ENCODE measurements around the gene TRPV4. TPM values are rescaled to one million over a fixed set of nuclear protein-coding genes. Genes with fewer than 3 reads are reported as not detected.

TRPV4 gene
- total and polyA plus RNA-seq, 9 of the 15 experiments (the other 6 are each of a cell fraction or from before 2014, with no cell fraction given), result 0.13 TPM; not detected in 8

DNA sequence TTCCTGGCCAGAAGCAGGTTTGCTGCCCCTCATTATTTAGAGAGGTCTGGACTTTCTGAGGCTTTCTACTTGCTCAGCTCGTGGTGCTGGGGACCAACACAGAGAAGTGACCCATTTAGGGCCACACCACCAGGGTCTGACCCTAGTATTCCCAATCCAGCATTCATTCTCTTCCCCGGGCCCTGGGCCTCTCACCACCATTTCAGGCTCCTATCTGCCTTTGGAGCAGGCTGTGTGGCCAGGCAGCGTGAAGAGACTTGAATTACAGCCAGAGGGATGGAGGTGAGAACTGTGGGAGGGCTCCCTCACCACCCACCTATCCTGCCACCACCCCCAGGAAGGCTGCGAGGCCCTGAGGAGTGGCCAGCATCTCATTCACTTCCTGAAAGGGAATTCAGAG, 95.0 kb downstream of the TRPV4 start (continued):
- no peak for TF ChIP-seq NKRF (IDR thresholded peaks at IDR 0.05; ENCODE audit: borderline replicate concordance)
- no peak for TF ChIP-seq NUFIP1 (IDR thresholded peaks at IDR 0.05; ENCODE audit: partially characterized antibody)
- TF ChIP-seq, protein P1, sequence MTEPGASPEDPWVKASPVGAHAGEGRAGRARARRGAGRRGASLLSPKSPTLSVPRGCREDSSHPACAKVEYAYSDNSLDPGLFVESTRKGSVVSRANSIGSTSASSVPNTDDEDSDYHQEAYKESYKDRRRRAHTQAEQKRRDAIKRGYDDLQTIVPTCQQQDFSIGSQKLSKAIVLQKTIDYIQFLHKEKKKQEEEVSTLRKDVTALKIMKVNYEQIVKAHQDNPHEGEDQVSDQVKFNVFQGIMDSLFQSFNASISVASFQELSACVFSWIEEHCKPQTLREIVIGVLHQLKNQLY (CRISPR knock-in tag; conservative IDR thresholded peaks at IDR 0.05), result no peak
- no peak for TF ChIP-seq ZNF318 (IDR thresholded peaks at IDR 0.05; ENCODE audit: borderline replicate concordance in 1 of 2, low read depth in 1 of 2)
- TF ChIP-seq ESRRB (CRISPR knock-in tag; IDR thresholded peaks at IDR 0.05; ENCODE audit: borderline replicate concordance), result no peak
- no peak for TF ChIP-seq NCOA4 (IDR thresholded peaks at IDR 0.05; ENCODE audit: partially characterized antibody)
- TF ChIP-seq, protein P2, sequence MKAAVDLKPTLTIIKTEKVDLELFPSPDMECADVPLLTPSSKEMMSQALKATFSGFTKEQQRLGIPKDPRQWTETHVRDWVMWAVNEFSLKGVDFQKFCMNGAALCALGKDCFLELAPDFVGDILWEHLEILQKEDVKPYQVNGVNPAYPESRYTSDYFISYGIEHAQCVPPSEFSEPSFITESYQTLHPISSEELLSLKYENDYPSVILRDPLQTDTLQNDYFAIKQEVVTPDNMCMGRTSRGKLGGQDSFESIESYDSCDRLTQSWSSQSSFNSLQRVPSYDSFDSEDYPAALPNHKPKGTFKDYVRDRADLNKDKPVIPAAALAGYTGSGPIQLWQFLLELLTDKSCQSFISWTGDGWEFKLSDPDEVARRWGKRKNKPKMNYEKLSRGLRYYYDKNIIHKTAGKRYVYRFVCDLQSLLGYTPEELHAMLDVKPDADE (conservative IDR thresholded peaks at IDR 0.05; ENCODE audit: control insufficient read depth, low read depth, low read length), result no peak
- TF ChIP-seq LCOR (CRISPR knock-in tag; IDR thresholded peaks at IDR 0.05), result no peak
- TF ChIP-seq SFPQ (IDR thresholded peaks at IDR 0.05; ENCODE audit: low read depth, low read length), result no peak
- TF ChIP-seq RAD21 (CRISPR knock-in tag; conservative IDR thresholded peaks at IDR 0.05 in 1 of 2, IDR thresholded peaks at IDR 0.05 in 1 of 2), result no peak
- no peak for TF ChIP-seq TAF15 (IDR thresholded peaks at IDR 0.05; ENCODE audit: low read depth, low read length)
- no peak for TF ChIP-seq KLF10 (CRISPR knock-in tag; IDR thresholded peaks at IDR 0.05)
